ENCODE results near the gene RAET1E.
"Not testable (repeated sequence)": the region's sequence is repeated elsewhere in the genome, so short reads cannot be mapped to it uniquely, and the experiment has no call there.

The RAET1E gene

GRCh38 chr6:149934249-149935156, 36.6 kb upstream of the RAET1E start:
- TF ChIP-seq CTCF (conservative IDR thresholded peaks at IDR 0.05; ENCODE audit: low read depth, low read length) = peak; percentile 73
- no peak overlapping the region for H3K4me3 ChIP-seq (ENCODE audit: low read depth, low read length)
- peak; percentile 74 for DNase-seq (ENCODE audit: low read depth)

GRCh38 chr6:149933461-149933860, 35.5 kb upstream of the RAET1E start:
- DNase-seq (ENCODE audit: low read depth) = no peak
- TF ChIP-seq CTCF (conservative IDR thresholded peaks at IDR 0.05; ENCODE audit: low read depth, low read length) = no peak
- H3K4me3 ChIP-seq (ENCODE audit: low read depth, low read length) = no peak overlapping the region

- no peak for DNase-seq (ENCODE audit: low read depth)
- no peak overlapping the region for H3K4me3 ChIP-seq (ENCODE audit: low read depth, low read length)
- no peak for TF ChIP-seq CTCF (conservative IDR thresholded peaks at IDR 0.05; ENCODE audit: low read depth, low read length)
These were observed 35.1 kb upstream of the RAET1E start for GRCh38 chr6:149933036-149933435.

GRCh38 chr6:149931501-149931900, 33.6 kb upstream of the RAET1E start:
- no peak for TF ChIP-seq CTCF (conservative IDR thresholded peaks at IDR 0.05; ENCODE audit: low read depth, low read length)
- DNase-seq (ENCODE audit: low read depth) = no peak
- H3K4me3 ChIP-seq (ENCODE audit: low read depth, low read length) = no peak overlapping the region

- H3K4me3 ChIP-seq (ENCODE audit: low read depth, low read length) = no peak overlapping the region
- peak; percentile 71 for TF ChIP-seq CTCF (conservative IDR thresholded peaks at IDR 0.05; ENCODE audit: low read depth, low read length)
- DNase-seq (ENCODE audit: low read depth) = no peak
These were observed 31.5 kb upstream of the RAET1E start for GRCh38 chr6:149929422-149929821.

- DNase-seq (ENCODE audit: low read depth); H3K4me3 ChIP-seq (ENCODE audit: low read depth, low read length): not testable (repeated sequence)
These were observed 29.1 kb upstream of the RAET1E start for GRCh38 chr6:149927025-149927424.

GRCh38 chr6:149925974-149926777, 28.3 kb upstream of the RAET1E start:
- DNase-seq (ENCODE audit: low read depth) = peak; percentile 81
- TF ChIP-seq CTCF (conservative IDR thresholded peaks at IDR 0.05; ENCODE audit: low read depth, low read length) = peak; percentile 90
- H3K4me3 ChIP-seq (ENCODE audit: low read depth, low read length) = peak overlapping the region; percentile 66

Measured in choroid plexus epithelial cell (primary cell).